ENCODE results near the gene SHISA2. TPM values are rescaled to one million over a fixed set of nuclear protein-coding genes. Genes with fewer than 3 reads are reported as not detected.

Gene SHISA2
- total and polyA plus RNA-seq, 7 experiments from 2014 or later: 0.25 to 3.6 (median 1.4) TPM

- POLR2A ChIA-PET: interaction anchor here (2.4 kb wide), 1 partner anchor 12 kb away, joined by 6 read pairs; no protein-coding TSS in a partner anchor
- no peak overlapping the region for H3K4me3 ChIP-seq (ENCODE audit: low read length)
- CTCF ChIA-PET: no interaction called here
- peaks cover 0 to 7% (median 0%) of the 10 kb centered on the region in 5 donors for H3K27me3 Mint-ChIP-seq
- H3K27ac Mint-ChIP-seq: peak overlapping the region in 2 of 9 donors; percentile 33 to 44
- H3K9me3 Mint-ChIP-seq: peaks cover 0 to 22% (median 8%) of the 10 kb centered on the region in 11 donors
- peaks cover 8 to 61% (median 40%) of the 10 kb centered on the region in 7 donors for H3K4me1 Mint-ChIP-seq
- intact Hi-C loops (cut with micrococcal nuclease): no loop called here
- no peak for ATAC-seq
- no peak for DNase-seq
- peaks cover 0 to 18% (median 0%) of the 10 kb centered on the region in 3 experiments for H3K36me3 ChIP-seq (ENCODE audit: control insufficient read depth in 2 of 3, insufficient read depth in 3 of 3, low read length in 3 of 3)
- H3K27ac ChIP-seq (ENCODE audit: low read depth, low read length): no peak overlapping the region
- H3K4me1 ChIP-seq (ENCODE audit: control insufficient read depth in 2 of 2, insufficient read depth in 2 of 2, low read length in 2 of 2): peaks cover 0 to 13% of the 10 kb centered on the region in 2 donors
- peaks cover 9 to 35% (median 24%) of the 10 kb centered on the region in 5 donors for H3K36me3 Mint-ChIP-seq
- peaks cover 0 to 5% (median 0%) of the 10 kb centered on the region in 3 experiments for H3K9me3 ChIP-seq (ENCODE audit: control insufficient read depth in 2 of 3, low read length in 3 of 3)
- H3K4me3 Mint-ChIP-seq: no peak overlapping the region
- no peaks in the 10 kb centered on the region for H3K27me3 ChIP-seq (ENCODE audit: control insufficient read depth in 2 of 2, insufficient read depth in 2 of 2, low read length in 2 of 2)
Observed at GRCh38 chr13:26019251-26019650, 32.6 kb downstream of the SHISA2 start.

GRCh38 chr13:26017932-26018665 is 33.7 kb downstream of the SHISA2 start:
- Histone ChIP-seq H3K4me3 (ENCODE audit: low read length) (no peak overlapping the region), H3K36me3 (ENCODE audit: control insufficient read depth in 2 of 3, insufficient read depth in 3 of 3, low read length in 3 of 3) (peaks cover 0 to 18% (median 0%) of the 10 kb centered on the region in 3 experiments), H3K27me3 (ENCODE audit: control insufficient read depth in 2 of 2, insufficient read depth in 2 of 2, low read length in 2 of 2) (no peaks in the 10 kb centered on the region), H3K27ac (ENCODE audit: low read depth, low read length) (peak overlapping the region; percentile 61), H3K9me3 (ENCODE audit: control insufficient read depth in 2 of 3, low read length in 3 of 3) (peaks cover 0 to 5% (median 0%) of the 10 kb centered on the region in 3 experiments), H3K4me1 (ENCODE audit: control insufficient read depth in 2 of 2, insufficient read depth in 2 of 2, low read length in 2 of 2) (peaks cover 0 to 15% of the 10 kb centered on the region in 2 donors)
- ChIA-PET POLR2A (interaction anchor here (0.5 to 2.4 kb wide), 3 partner anchors 11 to 136 kb away, joined by 3 to 6 read pairs (median 3); no protein-coding TSS in a partner anchor), CTCF (no interaction called here)
- Mint-ChIP-seq H3K9me3 (peaks cover 0 to 25% (median 8%) of the 10 kb centered on the region in 11 donors), H3K4me3 (peak overlapping the region in 7 of 10 donors; percentile 20 to 77 (median 40)), H3K27ac (peak overlapping the region in 8 of 9 donors; percentile 77 to 94 (median 82)), H3K4me1 (peaks cover 10 to 72% (median 51%) of the 10 kb centered on the region in 7 donors), H3K36me3 (peaks cover 9 to 38% (median 24%) of the 10 kb centered on the region in 5 donors), H3K27me3 (no peaks in the 10 kb centered on the region)
- intact Hi-C loops (cut with micrococcal nuclease): loop anchor here in 1 of 2 donors (2.0 kb wide), 1 partner anchor 47 kb away; no protein-coding TSS in a partner anchor
- ATAC-seq (no peak), DNase-seq (no peak)

GRCh38 chr13:26017196-26017921 is 34.5 kb downstream of the SHISA2 start:
- H3K9me3 ChIP-seq (ENCODE audit: control insufficient read depth in 2 of 3, low read length in 3 of 3): peaks cover 0 to 5% (median 0%) of the 10 kb centered on the region in 3 experiments
- no peak overlapping the region for H3K4me3 ChIP-seq (ENCODE audit: low read length)
- Mint-ChIP-seq H3K4me3 (peak overlapping the region in 7 of 10 donors; percentile 20 to 77 (median 40)), H3K4me1 (peaks cover 10 to 79% (median 53%) of the 10 kb centered on the region in 7 donors), H3K36me3 (peaks cover 9 to 37% (median 24%) of the 10 kb centered on the region in 5 donors), H3K9me3 (peaks cover 0 to 24% (median 8%) of the 10 kb centered on the region in 11 donors), H3K27ac (peak overlapping the region in 8 of 9 donors; percentile 77 to 94 (median 82)), H3K27me3 (no peaks in the 10 kb centered on the region)
- intact Hi-C loops (cut with micrococcal nuclease): loop anchor here in 1 of 2 donors (2.0 kb wide), 1 partner anchor 47 kb away; no protein-coding TSS in a partner anchor
- H3K4me1 ChIP-seq (ENCODE audit: control insufficient read depth in 2 of 2, insufficient read depth in 2 of 2, low read length in 2 of 2): peaks cover 0 to 16% of the 10 kb centered on the region in 2 donors
- peaks cover 0 to 18% (median 0%) of the 10 kb centered on the region in 3 experiments for H3K36me3 ChIP-seq (ENCODE audit: control insufficient read depth in 2 of 3, insufficient read depth in 3 of 3, low read length in 3 of 3)
- DNase-seq (peak in 5 of 9 donors; percentile 24 to 53 (median 36)), ATAC-seq (peak; percentile 58)
- H3K27me3 ChIP-seq (ENCODE audit: control insufficient read depth in 2 of 2, insufficient read depth in 2 of 2, low read length in 2 of 2): no peaks in the 10 kb centered on the region
- H3K27ac ChIP-seq (ENCODE audit: low read depth, low read length): peak overlapping the region; percentile 61
- ChIA-PET CTCF (interaction anchor here (1.0 kb wide), 1 partner anchor 39 kb away, joined by 3 read pairs; no protein-coding TSS in a partner anchor), POLR2A (interaction anchor here (0.5 to 2.4 kb wide), 5 partner anchors 10 to 135 kb away, joined by 3 to 6 read pairs (median 3); no protein-coding TSS in a partner anchor)

- peaks cover 10 to 85% (median 56%) of the 10 kb centered on the region in 7 donors for H3K4me1 Mint-ChIP-seq
- intact Hi-C loops (cut with micrococcal nuclease): loop anchor here in 1 of 2 donors (2.0 kb wide), 1 partner anchor 45 kb away; no protein-coding TSS in a partner anchor
Observed at GRCh38 chr13:26016189-26016588, 35.6 kb downstream of the SHISA2 start.

GRCh38 chr13:26015271-26016125 is 36.3 kb downstream of the SHISA2 start:
- Mint-ChIP-seq H3K27ac (peak overlapping the region in 5 of 9 donors; percentile 1 to 94 (median 66)), H3K4me1 (peaks cover 10 to 85% (median 54%) of the 10 kb centered on the region in 7 donors), H3K27me3 (no peaks in the 10 kb centered on the region), H3K36me3 (peaks cover 5 to 19% (median 13%) of the 10 kb centered on the region in 5 donors), H3K4me3 (peak overlapping the region in 1 of 10 donors; percentile 42), H3K9me3 (peaks cover 0 to 6% (median 0%) of the 10 kb centered on the region in 11 donors)
- ChIA-PET POLR2A (no interaction called here), CTCF (no interaction called here)
- Histone ChIP-seq H3K27me3 (ENCODE audit: control insufficient read depth in 2 of 2, insufficient read depth in 2 of 2, low read length in 2 of 2) (no peaks in the 10 kb centered on the region), H3K4me1 (ENCODE audit: control insufficient read depth in 2 of 2, insufficient read depth in 2 of 2, low read length in 2 of 2) (peaks cover 0 to 16% of the 10 kb centered on the region in 2 donors), H3K36me3 (ENCODE audit: control insufficient read depth in 2 of 3, insufficient read depth in 3 of 3, low read length in 3 of 3) (peaks cover 0 to 13% (median 0%) of the 10 kb centered on the region in 3 experiments), H3K27ac (ENCODE audit: low read depth, low read length) (no peak overlapping the region), H3K9me3 (ENCODE audit: control insufficient read depth in 2 of 3, low read length in 3 of 3) (peaks cover 0 to 2% (median 0%) of the 10 kb centered on the region in 3 experiments), H3K4me3 (ENCODE audit: low read length) (no peak overlapping the region)
- intact Hi-C loops (cut with micrococcal nuclease): loop anchor here in 1 of 2 donors (2.0 kb wide), 1 partner anchor 45 kb away; no protein-coding TSS in a partner anchor
- ATAC-seq: no peak
- DNase-seq: no peak

More at GRCh38 chr13:26016189-26016588, 35.6 kb downstream of the SHISA2 start:
- H3K4me1 ChIP-seq (ENCODE audit: control insufficient read depth in 2 of 2, insufficient read depth in 2 of 2, low read length in 2 of 2): peaks cover 0 to 16% of the 10 kb centered on the region in 2 donors
- H3K4me3 ChIP-seq (ENCODE audit: low read length): no peak overlapping the region
- ATAC-seq: no peak
- peak overlapping the region in 6 of 9 donors; percentile 2 to 94 (median 75) for H3K27ac Mint-ChIP-seq
- peaks cover 0 to 13% (median 6%) of the 10 kb centered on the region in 11 donors for H3K9me3 Mint-ChIP-seq
- peak overlapping the region in 1 of 10 donors; percentile 77 for H3K4me3 Mint-ChIP-seq
- peaks cover 8 to 26% (median 20%) of the 10 kb centered on the region in 5 donors for H3K36me3 Mint-ChIP-seq
- H3K27ac ChIP-seq (ENCODE audit: low read depth, low read length): no peak overlapping the region
- peaks cover 0 to 18% (median 0%) of the 10 kb centered on the region in 3 experiments for H3K36me3 ChIP-seq (ENCODE audit: control insufficient read depth in 2 of 3, insufficient read depth in 3 of 3, low read length in 3 of 3)
- ChIA-PET CTCF (no interaction called here), POLR2A (interaction anchor here (0.9 to 1.2 kb wide), 2 partner anchors 45 to 117 kb away, joined by 3 to 4 read pairs; no protein-coding TSS in a partner anchor)
- H3K27me3 ChIP-seq (ENCODE audit: control insufficient read depth in 2 of 2, insufficient read depth in 2 of 2, low read length in 2 of 2): no peaks in the 10 kb centered on the region
- peaks cover 0 to 5% (median 0%) of the 10 kb centered on the region in 3 experiments for H3K9me3 ChIP-seq (ENCODE audit: control insufficient read depth in 2 of 3, low read length in 3 of 3)
- H3K27me3 Mint-ChIP-seq: no peaks in the 10 kb centered on the region
- DNase-seq: no peak

Data from naive thymus-derived CD4-positive, alpha-beta T cell (primary cell).